Gastroesophageal sphincter (tissue), 3 donors: ENCODE measurements around the gene CEP120.

Source experiments
- EP300 ChIP-seq: sonication (generic); formaldehyde crosslinking; IDR thresholded peaks from one replicate; pipeline ENCODE4 v1.6.1; 2017; ENCODE audit warnings: antibody characterized with exemption, mild to moderate bottlenecking
- POLR2A ChIP-seq, 2 donors: fragments of 450-650 bp; IDR thresholded peaks; one replicate each; pipeline ENCODE4 v1.6.1; 2017; ENCODE audit warnings: antibody characterized with exemption in 2 of 2, mild to moderate bottlenecking in 2 of 2, moderate library complexity in 1 of 2
- TF ChIP-seq, protein P1 (sequence below), 4 experiments: fragments of 200-600 bp in 2 of 4; fragments of 450-650 bp in 2 of 4; sonication (generic) in 1 of 4; IDR thresholded peaks; one replicate each; pipeline ENCODE4 v1.5.1; 2017 to 2019; ENCODE audit warnings: antibody characterized with exemption in 4 of 4, mild to moderate bottlenecking in 2 of 4, moderate library complexity in 2 of 4

DNA sequence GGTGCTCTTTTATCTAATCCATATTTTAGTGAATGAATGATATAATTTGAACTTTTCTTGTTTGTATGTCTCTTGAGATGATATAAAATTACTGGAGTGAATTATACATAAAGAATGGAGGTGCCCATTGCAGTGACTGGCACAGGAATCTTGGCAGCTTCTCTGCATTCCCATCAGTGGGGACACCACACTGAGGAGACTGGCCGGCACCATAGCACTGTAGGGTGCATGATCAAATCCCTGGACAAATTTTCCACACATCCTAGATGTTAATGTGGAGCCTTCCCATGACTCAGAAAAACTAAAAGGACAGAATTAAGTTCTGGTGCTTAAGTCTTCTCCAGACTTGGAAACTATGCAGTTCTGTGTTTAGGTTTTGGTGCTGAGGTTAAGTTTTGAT lies 124.1 kb downstream of the CEP120 start:
- TF ChIP-seq, protein P1, sequence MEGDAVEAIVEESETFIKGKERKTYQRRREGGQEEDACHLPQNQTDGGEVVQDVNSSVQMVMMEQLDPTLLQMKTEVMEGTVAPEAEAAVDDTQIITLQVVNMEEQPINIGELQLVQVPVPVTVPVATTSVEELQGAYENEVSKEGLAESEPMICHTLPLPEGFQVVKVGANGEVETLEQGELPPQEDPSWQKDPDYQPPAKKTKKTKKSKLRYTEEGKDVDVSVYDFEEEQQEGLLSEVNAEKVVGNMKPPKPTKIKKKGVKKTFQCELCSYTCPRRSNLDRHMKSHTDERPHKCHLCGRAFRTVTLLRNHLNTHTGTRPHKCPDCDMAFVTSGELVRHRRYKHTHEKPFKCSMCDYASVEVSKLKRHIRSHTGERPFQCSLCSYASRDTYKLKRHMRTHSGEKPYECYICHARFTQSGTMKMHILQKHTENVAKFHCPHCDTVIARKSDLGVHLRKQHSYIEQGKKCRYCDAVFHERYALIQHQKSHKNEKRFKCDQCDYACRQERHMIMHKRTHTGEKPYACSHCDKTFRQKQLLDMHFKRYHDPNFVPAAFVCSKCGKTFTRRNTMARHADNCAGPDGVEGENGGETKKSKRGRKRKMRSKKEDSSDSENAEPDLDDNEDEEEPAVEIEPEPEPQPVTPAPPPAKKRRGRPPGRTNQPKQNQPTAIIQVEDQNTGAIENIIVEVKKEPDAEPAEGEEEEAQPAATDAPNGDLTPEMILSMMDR (IDR thresholded peaks at IDR 0.05) = no peak
- TF ChIP-seq POLR2A (IDR thresholded peaks at IDR 0.05) = no peak
- TF ChIP-seq EP300 = no peak
